Peyer's patch (tissue), 4 donors: ENCODE measurements around the gene R3HDM4. TPM values are rescaled to one million over a fixed set of nuclear protein-coding genes. Genes with fewer than 3 reads are reported as not detected.

Experiments used
- DNase-seq, 3 donors: peaks; one replicate each; pipeline ENCODE4 v3.0.0-alpha.2; 2017 to 2019
- H3K27ac ChIP-seq, 4 donors: fragments of 200-600 bp; sonication (generic); one replicate each; pipeline ENCODE4 v1.5.1; 2016 to 2019
- H3K27me3 ChIP-seq, 2 donors: fragments of 200-600 bp; sonication (generic); one replicate each; pipeline ENCODE4 v1.5.1; 2019
- H3K36me3 ChIP-seq, 3 donors: fragments of 200-600 bp; sonication (generic); one replicate each; pipeline ENCODE4 v1.5.1; 2016 to 2019
- H3K4me1 ChIP-seq, 4 donors: fragments of 200-600 bp; sonication (generic); one replicate each; pipeline ENCODE4 v1.5.1; 2016 to 2019
- H3K4me3 ChIP-seq, 4 donors: fragments of 200-600 bp; sonication (generic); 1 replicate in 3 of 4; 2 replicates in 1 of 4; pipeline ENCODE4 v1.5.1; 2016 to 2019; ENCODE audit warnings: mild to moderate bottlenecking in 1 of 4
- H3K9me3 ChIP-seq, 4 donors: fragments of 200-600 bp; sonication (generic); one replicate each; pipeline ENCODE4 v1.5.1; 2016 to 2019; ENCODE audit warnings: mild to moderate bottlenecking in 1 of 4
- POLR2A ChIP-seq, 2 donors: fragments of 450-650 bp; IDR thresholded peaks; one replicate each; pipeline ENCODE4 v1.5.1; 2017; ENCODE audit warnings: antibody characterized with exemption in 2 of 2, mild to moderate bottlenecking in 2 of 2, moderate library complexity in 2 of 2
- total RNA-seq, 4 donors: library from RNA; depleted of rRNA; stranded (reverse); fragments of >200 nt; gene quantifications; one replicate each; pipeline ENCODE4 v1.1.0, GENCODE V29; 2016
- TF ChIP-seq, protein P1 (sequence below), 6 experiments: fragments of 450-650 bp in 4 of 6; fragments of 200-600 bp in 2 of 6; sonication (generic) in 1 of 6; IDR thresholded peaks; one replicate each; pipeline ENCODE4 v1.5.1; 2017 to 2019; ENCODE audit warnings: antibody characterized with exemption in 6 of 6, mild to moderate bottlenecking in 3 of 6, moderate library complexity in 1 of 6

R3HDM4 gene
- total RNA-seq, 4 donors from 2014 or later = 20.8 to 43.5 (median 34.8) TPM

- peak overlapping the region in 1 of 4 donors; percentile 13 for H3K4me3 ChIP-seq
- no peaks in the 10 kb centered on the region for H3K27me3 ChIP-seq
- peak in 1 of 3 donors; percentile 52 for DNase-seq
- TF ChIP-seq, protein P1, sequence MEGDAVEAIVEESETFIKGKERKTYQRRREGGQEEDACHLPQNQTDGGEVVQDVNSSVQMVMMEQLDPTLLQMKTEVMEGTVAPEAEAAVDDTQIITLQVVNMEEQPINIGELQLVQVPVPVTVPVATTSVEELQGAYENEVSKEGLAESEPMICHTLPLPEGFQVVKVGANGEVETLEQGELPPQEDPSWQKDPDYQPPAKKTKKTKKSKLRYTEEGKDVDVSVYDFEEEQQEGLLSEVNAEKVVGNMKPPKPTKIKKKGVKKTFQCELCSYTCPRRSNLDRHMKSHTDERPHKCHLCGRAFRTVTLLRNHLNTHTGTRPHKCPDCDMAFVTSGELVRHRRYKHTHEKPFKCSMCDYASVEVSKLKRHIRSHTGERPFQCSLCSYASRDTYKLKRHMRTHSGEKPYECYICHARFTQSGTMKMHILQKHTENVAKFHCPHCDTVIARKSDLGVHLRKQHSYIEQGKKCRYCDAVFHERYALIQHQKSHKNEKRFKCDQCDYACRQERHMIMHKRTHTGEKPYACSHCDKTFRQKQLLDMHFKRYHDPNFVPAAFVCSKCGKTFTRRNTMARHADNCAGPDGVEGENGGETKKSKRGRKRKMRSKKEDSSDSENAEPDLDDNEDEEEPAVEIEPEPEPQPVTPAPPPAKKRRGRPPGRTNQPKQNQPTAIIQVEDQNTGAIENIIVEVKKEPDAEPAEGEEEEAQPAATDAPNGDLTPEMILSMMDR (IDR thresholded peaks at IDR 0.05) = no peak
- no peak for TF ChIP-seq POLR2A (IDR thresholded peaks at IDR 0.05)
- no peaks in the 10 kb centered on the region for H3K9me3 ChIP-seq
- H3K27ac ChIP-seq = peak overlapping the region in 1 of 4 donors; percentile 0
- no peaks in the 10 kb centered on the region for H3K36me3 ChIP-seq
- H3K4me1 ChIP-seq = peaks cover 9 to 36% (median 13%) of the 10 kb centered on the region in 4 donors
Observed at GRCh38 chr19:944663-945241, 31.7 kb upstream of the R3HDM4 start.

- no peaks in the 10 kb centered on the region for H3K27me3 ChIP-seq
- peak overlapping the region in 2 of 4 donors; percentile 13 to 16 for H3K4me3 ChIP-seq
- TF ChIP-seq, protein P1 (IDR thresholded peaks at IDR 0.05) = no peak
- TF ChIP-seq POLR2A (IDR thresholded peaks at IDR 0.05) = no peak
- H3K9me3 ChIP-seq = no peaks in the 10 kb centered on the region
- DNase-seq = peak in 2 of 3 donors; percentile 88 to 91
- peak overlapping the region in 1 of 4 donors; percentile 0 for H3K27ac ChIP-seq
- peaks cover 9 to 36% (median 13%) of the 10 kb centered on the region in 4 donors for H3K4me1 ChIP-seq
- no peaks in the 10 kb centered on the region for H3K36me3 ChIP-seq
Observed at GRCh38 chr19:944171-944567, 31.1 kb upstream of the R3HDM4 start.

- Histone ChIP-seq H3K4me1 (peaks cover 9 to 36% (median 13%) of the 10 kb centered on the region in 4 donors), H3K27me3 (no peaks in the 10 kb centered on the region), H3K4me3 (no peak overlapping the region), H3K9me3 (no peaks in the 10 kb centered on the region), H3K27ac (no peak overlapping the region), H3K36me3 (no peaks in the 10 kb centered on the region)
- TF ChIP-seq, protein P1 (IDR thresholded peaks at IDR 0.05) = no peak
- no peak for TF ChIP-seq POLR2A (IDR thresholded peaks at IDR 0.05)
- DNase-seq = no peak
Observed at GRCh38 chr19:943551-944170, 30.6 kb upstream of the R3HDM4 start.

GRCh38 chr19:942133-942645, 29.2 kb upstream of the R3HDM4 start:
- H3K27ac ChIP-seq = no peak overlapping the region
- H3K4me1 ChIP-seq = peaks cover 6 to 36% (median 9%) of the 10 kb centered on the region in 4 donors

GRCh38 chr19:941292-942132, 28.5 kb upstream of the R3HDM4 start:
- peak overlapping the region; percentile 30 to 57 (median 42) for H3K4me3 ChIP-seq
- H3K9me3 ChIP-seq = no peaks in the 10 kb centered on the region
- DNase-seq = no peak
- TF ChIP-seq, protein P1 (IDR thresholded peaks at IDR 0.05) = no peak
- no peak for TF ChIP-seq POLR2A (IDR thresholded peaks at IDR 0.05)
- peak overlapping the region; percentile 66 to 92 (median 84) for H3K27ac ChIP-seq
- no peaks in the 10 kb centered on the region for H3K36me3 ChIP-seq
- H3K27me3 ChIP-seq = no peaks in the 10 kb centered on the region
- H3K4me1 ChIP-seq = peaks cover 6 to 36% (median 9%) of the 10 kb centered on the region in 4 donors

More at GRCh38 chr19:942133-942645, 29.2 kb upstream of the R3HDM4 start:
- TF ChIP-seq, protein P1 (IDR thresholded peaks at IDR 0.05) = no peak
- no peak for TF ChIP-seq POLR2A (IDR thresholded peaks at IDR 0.05)
- H3K4me3 ChIP-seq = peak overlapping the region in 1 of 4 donors; percentile 33
- H3K27me3 ChIP-seq = no peaks in the 10 kb centered on the region
- no peaks in the 10 kb centered on the region for H3K36me3 ChIP-seq
- no peaks in the 10 kb centered on the region for H3K9me3 ChIP-seq
- no peak for DNase-seq
